Measurements from ENCODE around the gene CTTNBP2.

Gene CTTNBP2

GRCh38 chr7:117806011-117806410 lies 67.2 kb downstream of the CTTNBP2 start:
- Histone ChIP-seq H3K4me1 (ENCODE audit: control insufficient read depth, insufficient read depth, low read length, poor library complexity, severe bottlenecking) (no peaks in the 10 kb centered on the region), H3K27ac (ENCODE audit: low read depth, low read length, severe bottlenecking) (no peak overlapping the region), H3K4me3 (ENCODE audit: extremely low read depth, insufficient read depth, low read length, poor library complexity, severe bottlenecking) (no peak overlapping the region), H3K36me3 (ENCODE audit: control insufficient read depth, insufficient read depth, low read length) (no peaks in the 10 kb centered on the region), H3K9me3 (ENCODE audit: control insufficient read depth, low read length) (no peaks in the 10 kb centered on the region)
- WGBS, 2 experiments (ENCODE audit: insufficient coverage in 2 of 2), result 92 to 100% methylated on average over 4 to 5 of the region's 5 CpGs

GRCh38 chr7:117805241-117805640 lies 68.0 kb downstream of the CTTNBP2 start:
- H3K4me1 ChIP-seq (ENCODE audit: control insufficient read depth, insufficient read depth, low read length, poor library complexity, severe bottlenecking), result no peaks in the 10 kb centered on the region
- no peaks in the 10 kb centered on the region for H3K36me3 ChIP-seq (ENCODE audit: control insufficient read depth, insufficient read depth, low read length)
- H3K9me3 ChIP-seq (ENCODE audit: control insufficient read depth, low read length), result no peaks in the 10 kb centered on the region
- 83% methylated on average over 2 to 3 of the region's 3 CpGs for WGBS, 2 experiments (ENCODE audit: insufficient coverage in 2 of 2)
- H3K27ac ChIP-seq (ENCODE audit: low read depth, low read length, severe bottlenecking), result no peak overlapping the region
- H3K4me3 ChIP-seq (ENCODE audit: extremely low read depth, insufficient read depth, low read length, poor library complexity, severe bottlenecking), result no peak overlapping the region

GRCh38 chr7:117803476-117803875 lies 69.8 kb downstream of the CTTNBP2 start:
- H3K9me3 ChIP-seq (ENCODE audit: control insufficient read depth, low read length), result no peaks in the 10 kb centered on the region
- H3K4me3 ChIP-seq (ENCODE audit: extremely low read depth, insufficient read depth, low read length, poor library complexity, severe bottlenecking), result no peak overlapping the region
- no CpG with 5 or more reads among the region's 2 CpGs for WGBS, 2 experiments (ENCODE audit: insufficient coverage in 2 of 2)
- H3K27ac ChIP-seq (ENCODE audit: low read depth, low read length, severe bottlenecking), result no peak overlapping the region
- H3K36me3 ChIP-seq (ENCODE audit: control insufficient read depth, insufficient read depth, low read length), result no peaks in the 10 kb centered on the region
- no peaks in the 10 kb centered on the region for H3K4me1 ChIP-seq (ENCODE audit: control insufficient read depth, insufficient read depth, low read length, poor library complexity, severe bottlenecking)

- no peaks in the 10 kb centered on the region for H3K36me3 ChIP-seq (ENCODE audit: control insufficient read depth, insufficient read depth, low read length)
- WGBS, 2 experiments (ENCODE audit: insufficient coverage in 2 of 2), result 100% methylated on average over 1 of the region's 2 CpGs; no CpG with 5 or more reads in 1 of the 2 experiments
- H3K9me3 ChIP-seq (ENCODE audit: control insufficient read depth, low read length), result no peaks in the 10 kb centered on the region
- H3K27ac ChIP-seq (ENCODE audit: low read depth, low read length, severe bottlenecking), result no peak overlapping the region
- no peak overlapping the region for H3K4me3 ChIP-seq (ENCODE audit: extremely low read depth, insufficient read depth, low read length, poor library complexity, severe bottlenecking)
- H3K4me1 ChIP-seq (ENCODE audit: control insufficient read depth, insufficient read depth, low read length, poor library complexity, severe bottlenecking), result no peaks in the 10 kb centered on the region
These were observed 70.6 kb downstream of the CTTNBP2 start for GRCh38 chr7:117802660-117803059.

GRCh38 chr7:117800841-117801240 lies 72.4 kb downstream of the CTTNBP2 start:
- no peaks in the 10 kb centered on the region for H3K36me3 ChIP-seq (ENCODE audit: control insufficient read depth, insufficient read depth, low read length)

GRCh38 chr7:117800406-117800805 lies 72.8 kb downstream of the CTTNBP2 start:
- no peaks in the 10 kb centered on the region for H3K4me1 ChIP-seq (ENCODE audit: control insufficient read depth, insufficient read depth, low read length, poor library complexity, severe bottlenecking)
- WGBS, 2 experiments (ENCODE audit: insufficient coverage in 2 of 2), result 86 to 93% methylated on average over 2 to 3 of the region's 3 CpGs
- H3K27ac ChIP-seq (ENCODE audit: low read depth, low read length, severe bottlenecking), result no peak overlapping the region
- no peak overlapping the region for H3K4me3 ChIP-seq (ENCODE audit: extremely low read depth, insufficient read depth, low read length, poor library complexity, severe bottlenecking)
- no peaks in the 10 kb centered on the region for H3K9me3 ChIP-seq (ENCODE audit: control insufficient read depth, low read length)
- no peaks in the 10 kb centered on the region for H3K36me3 ChIP-seq (ENCODE audit: control insufficient read depth, insufficient read depth, low read length)

More at GRCh38 chr7:117800841-117801240, 72.4 kb downstream of the CTTNBP2 start:
- WGBS, 2 experiments (ENCODE audit: insufficient coverage in 2 of 2), result no CpG with 5 or more reads among the region's 1 CpG
- Histone ChIP-seq H3K9me3 (ENCODE audit: control insufficient read depth, low read length) (no peaks in the 10 kb centered on the region), H3K4me3 (ENCODE audit: extremely low read depth, insufficient read depth, low read length, poor library complexity, severe bottlenecking) (no peak overlapping the region), H3K4me1 (ENCODE audit: control insufficient read depth, insufficient read depth, low read length, poor library complexity, severe bottlenecking) (no peaks in the 10 kb centered on the region), H3K27ac (ENCODE audit: low read depth, low read length, severe bottlenecking) (no peak overlapping the region)

- no peaks in the 10 kb centered on the region for H3K36me3 ChIP-seq (ENCODE audit: control insufficient read depth, insufficient read depth, low read length)
- WGBS, 2 experiments (ENCODE audit: insufficient coverage in 2 of 2), result 30 to 57% methylated on average over 1 of the region's 1 CpG
- H3K27ac ChIP-seq (ENCODE audit: low read depth, low read length, severe bottlenecking), result no peak overlapping the region
- no peaks in the 10 kb centered on the region for H3K9me3 ChIP-seq (ENCODE audit: control insufficient read depth, low read length)
- no peaks in the 10 kb centered on the region for H3K4me1 ChIP-seq (ENCODE audit: control insufficient read depth, insufficient read depth, low read length, poor library complexity, severe bottlenecking)
- no peak overlapping the region for H3K4me3 ChIP-seq (ENCODE audit: extremely low read depth, insufficient read depth, low read length, poor library complexity, severe bottlenecking)
These were observed 76.4 kb downstream of the CTTNBP2 start for GRCh38 chr7:117796889-117797288.

GRCh38 chr7:117793976-117794375 lies 79.3 kb downstream of the CTTNBP2 start:
- no peak overlapping the region for H3K27ac ChIP-seq (ENCODE audit: low read depth, low read length, severe bottlenecking)
- no peaks in the 10 kb centered on the region for H3K36me3 ChIP-seq (ENCODE audit: control insufficient read depth, insufficient read depth, low read length)
- no peaks in the 10 kb centered on the region for H3K9me3 ChIP-seq (ENCODE audit: control insufficient read depth, low read length)
- no peak overlapping the region for H3K4me3 ChIP-seq (ENCODE audit: extremely low read depth, insufficient read depth, low read length, poor library complexity, severe bottlenecking)
- 71% methylated on average over 1 of the region's 2 CpGs; no CpG with 5 or more reads in 1 of the 2 experiments for WGBS, 2 experiments (ENCODE audit: insufficient coverage in 2 of 2)
- no peaks in the 10 kb centered on the region for H3K4me1 ChIP-seq (ENCODE audit: control insufficient read depth, insufficient read depth, low read length, poor library complexity, severe bottlenecking)

GRCh38 chr7:117793521-117793920 lies 79.7 kb downstream of the CTTNBP2 start:
- Histone ChIP-seq H3K4me3 (ENCODE audit: extremely low read depth, insufficient read depth, low read length, poor library complexity, severe bottlenecking) (no peak overlapping the region), H3K4me1 (ENCODE audit: control insufficient read depth, insufficient read depth, low read length, poor library complexity, severe bottlenecking) (no peaks in the 10 kb centered on the region), H3K9me3 (ENCODE audit: control insufficient read depth, low read length) (no peaks in the 10 kb centered on the region), H3K27ac (ENCODE audit: low read depth, low read length, severe bottlenecking) (no peak overlapping the region), H3K36me3 (ENCODE audit: control insufficient read depth, insufficient read depth, low read length) (no peaks in the 10 kb centered on the region)
- 73 to 100% methylated on average over 1 to 3 of the region's 3 CpGs for WGBS, 2 experiments (ENCODE audit: insufficient coverage in 2 of 2)

GRCh38 chr7:117791877-117792780 lies 81.1 kb downstream of the CTTNBP2 start:
- Histone ChIP-seq H3K4me3 (ENCODE audit: extremely low read depth, insufficient read depth, low read length, poor library complexity, severe bottlenecking) (no peak overlapping the region), H3K27ac (ENCODE audit: low read depth, low read length, severe bottlenecking) (no peak overlapping the region), H3K36me3 (ENCODE audit: control insufficient read depth, insufficient read depth, low read length) (no peaks in the 10 kb centered on the region), H3K9me3 (ENCODE audit: control insufficient read depth, low read length) (no peaks in the 10 kb centered on the region), H3K4me1 (ENCODE audit: control insufficient read depth, insufficient read depth, low read length, poor library complexity, severe bottlenecking) (no peaks in the 10 kb centered on the region)
- 95 to 98% methylated on average over 17 of the region's 18 CpGs for WGBS, 2 experiments (ENCODE audit: insufficient coverage in 2 of 2)

GRCh38 chr7:117790731-117791130 lies 82.5 kb downstream of the CTTNBP2 start:
- 100% methylated on average over 1 of the region's 5 CpGs; no CpG with 5 or more reads in 1 of the 2 experiments for WGBS, 2 experiments (ENCODE audit: insufficient coverage in 2 of 2)
- no peak overlapping the region for H3K27ac ChIP-seq (ENCODE audit: low read depth, low read length, severe bottlenecking)
- H3K9me3 ChIP-seq (ENCODE audit: control insufficient read depth, low read length), result no peaks in the 10 kb centered on the region
- no peaks in the 10 kb centered on the region for H3K36me3 ChIP-seq (ENCODE audit: control insufficient read depth, insufficient read depth, low read length)
- H3K4me1 ChIP-seq (ENCODE audit: control insufficient read depth, insufficient read depth, low read length, poor library complexity, severe bottlenecking), result no peaks in the 10 kb centered on the region
- H3K4me3 ChIP-seq (ENCODE audit: extremely low read depth, insufficient read depth, low read length, poor library complexity, severe bottlenecking), result no peak overlapping the region
